Medulla oblongata (tissue), 1 donor: ENCODE data around the gene C19orf25.
A peak's percentile ranks its signal among the peaks of the same experiment; 100 is the strongest.
"Not testable (repeated sequence)": the region's sequence is repeated elsewhere in the genome, so short reads cannot be mapped to it uniquely, and the experiment has no call there.

ENCODE experiments used
- DNase-seq: peaks from one replicate; pipeline ENCODE4 v3.0.0-alpha.2; 2015; ENCODE audit errors: extremely low spot score

C19orf25 gene

DNA sequence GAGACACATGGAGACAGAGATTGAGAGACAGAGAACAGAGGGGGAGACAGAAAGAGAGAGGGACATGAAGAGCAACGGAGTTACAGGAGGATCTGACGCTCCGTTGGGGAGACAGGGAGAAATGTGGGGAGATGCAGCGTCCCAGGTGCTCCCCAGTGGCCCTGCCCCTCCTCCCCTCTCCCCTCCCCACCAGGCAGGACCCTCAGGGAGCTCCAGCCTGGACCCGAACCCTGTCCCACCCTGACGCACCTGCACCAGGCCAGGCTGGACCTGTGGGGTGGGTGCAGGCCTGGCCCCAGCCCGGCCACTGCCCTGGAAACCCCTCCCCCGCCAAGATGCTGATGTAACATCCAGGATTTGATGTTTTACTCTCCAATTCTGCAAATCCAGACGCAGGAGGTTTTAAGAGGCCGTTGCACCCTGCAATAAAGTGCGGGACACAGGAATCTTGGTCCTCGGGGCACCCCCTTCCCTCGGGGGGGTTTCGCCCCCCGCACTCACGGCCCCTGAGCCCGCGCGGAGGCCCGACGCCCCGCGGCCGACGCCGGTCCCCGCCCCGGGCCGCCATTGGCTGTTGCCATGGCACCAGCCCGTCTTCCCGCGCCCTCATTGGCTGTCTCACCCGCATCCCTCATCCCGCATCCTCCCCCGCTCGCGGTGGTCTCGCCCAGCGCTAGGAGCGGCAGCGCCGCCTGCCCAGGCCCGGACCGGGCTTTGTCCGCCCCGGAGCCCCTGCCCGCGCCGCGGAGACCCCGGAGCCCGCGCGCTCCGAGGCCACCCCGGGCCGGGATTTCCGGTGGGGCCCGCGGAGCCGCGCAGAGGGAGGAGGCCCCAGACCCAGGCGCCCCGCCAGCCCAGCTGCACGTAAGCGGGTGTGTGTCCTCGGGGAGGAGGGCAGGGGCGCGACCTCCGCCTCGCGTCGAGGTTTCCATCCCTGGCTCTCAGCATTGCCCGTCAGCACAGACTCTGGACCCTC is 29.3 kb downstream of the C19orf25 start, which contains the start of gene APC2:
Gene APC2, plus strand, starts transcription at position 655 of the 976 bp plus-strand sequence. CDS start 2,881 bp downstream, outside the sequence.
- peak; percentile 89 for DNase-seq

DNA sequence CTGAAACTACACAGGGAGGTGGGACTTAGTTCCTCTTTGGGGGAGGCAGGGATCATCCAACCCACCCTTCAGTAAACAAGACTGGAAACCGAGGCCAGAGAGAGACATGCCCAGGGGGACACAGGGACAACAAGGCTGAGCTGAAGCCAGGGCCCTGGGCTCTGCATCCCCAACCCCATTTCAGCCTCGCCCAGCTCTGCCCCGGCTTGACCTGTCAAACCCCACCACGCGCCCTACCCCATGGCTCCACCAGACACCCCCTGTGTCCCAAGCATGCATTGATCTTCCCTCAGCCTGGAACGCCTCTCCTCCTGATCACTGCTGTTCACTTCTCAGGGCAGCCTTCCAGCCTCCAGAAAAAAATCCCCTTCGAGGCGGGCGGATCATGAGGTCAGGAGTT is 31.1 kb downstream of the C19orf25 start:
- DNase-seq: no peak

DNA sequence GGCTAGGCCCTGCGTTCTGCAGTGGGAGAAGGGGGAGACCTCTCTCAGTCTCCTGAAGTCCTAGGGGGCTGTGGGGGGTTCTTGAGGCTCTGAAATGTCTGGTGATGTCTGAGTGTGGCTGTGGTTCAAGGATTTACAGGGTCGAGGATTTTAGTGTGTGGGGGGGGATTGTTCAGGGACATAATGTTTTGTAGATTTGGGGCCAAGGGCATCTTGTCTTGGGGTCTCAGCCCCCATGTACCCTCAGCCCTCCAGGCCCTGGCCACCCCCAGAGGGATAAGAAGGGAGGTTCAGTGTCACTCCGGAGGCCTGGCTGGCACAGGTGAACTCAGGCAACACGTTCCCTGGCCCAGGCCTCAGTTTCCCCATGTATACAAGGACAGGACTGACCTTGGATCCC is 31.5 kb downstream of the C19orf25 start:
- no peak for DNase-seq

DNA sequence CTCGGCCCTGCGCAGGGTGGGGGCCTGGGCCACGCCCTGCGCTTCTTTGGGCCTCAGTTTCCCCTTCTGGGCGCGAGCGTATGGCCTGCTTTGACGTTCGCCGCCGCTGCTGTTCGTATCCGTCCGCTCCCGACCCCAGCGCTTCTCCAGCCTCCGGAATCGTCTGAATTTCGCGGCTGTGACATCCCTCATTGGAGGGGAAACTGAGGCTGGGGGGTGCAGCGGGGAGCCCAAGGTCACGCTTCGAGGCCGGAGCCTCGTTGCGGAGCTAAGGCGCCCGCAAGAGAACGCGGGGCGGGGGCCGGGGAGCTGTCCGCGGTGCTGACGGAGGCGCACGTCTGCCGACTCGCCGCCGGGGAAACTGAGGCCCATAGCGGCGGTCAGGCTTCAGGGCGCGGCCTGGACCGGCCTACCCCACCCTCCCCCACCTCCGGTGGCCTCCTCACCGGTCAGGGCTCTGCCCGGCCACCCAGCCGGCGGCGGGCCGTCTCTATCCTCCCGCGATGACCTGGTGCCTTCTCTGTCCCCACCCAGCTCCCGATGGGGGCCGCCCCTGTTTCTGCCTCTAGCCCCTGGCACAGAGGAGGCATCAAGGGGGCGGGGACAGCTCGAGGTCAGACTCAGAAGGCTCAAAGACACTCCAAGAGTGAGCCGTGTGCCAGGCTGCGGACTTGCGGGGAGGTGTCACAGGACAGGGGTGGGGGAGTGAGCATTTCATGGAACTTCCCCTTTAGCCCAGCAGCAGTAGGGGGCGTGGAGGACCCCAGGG is 32.1 kb downstream of the C19orf25 start:
- peak; percentile 40 for DNase-seq

DNA sequence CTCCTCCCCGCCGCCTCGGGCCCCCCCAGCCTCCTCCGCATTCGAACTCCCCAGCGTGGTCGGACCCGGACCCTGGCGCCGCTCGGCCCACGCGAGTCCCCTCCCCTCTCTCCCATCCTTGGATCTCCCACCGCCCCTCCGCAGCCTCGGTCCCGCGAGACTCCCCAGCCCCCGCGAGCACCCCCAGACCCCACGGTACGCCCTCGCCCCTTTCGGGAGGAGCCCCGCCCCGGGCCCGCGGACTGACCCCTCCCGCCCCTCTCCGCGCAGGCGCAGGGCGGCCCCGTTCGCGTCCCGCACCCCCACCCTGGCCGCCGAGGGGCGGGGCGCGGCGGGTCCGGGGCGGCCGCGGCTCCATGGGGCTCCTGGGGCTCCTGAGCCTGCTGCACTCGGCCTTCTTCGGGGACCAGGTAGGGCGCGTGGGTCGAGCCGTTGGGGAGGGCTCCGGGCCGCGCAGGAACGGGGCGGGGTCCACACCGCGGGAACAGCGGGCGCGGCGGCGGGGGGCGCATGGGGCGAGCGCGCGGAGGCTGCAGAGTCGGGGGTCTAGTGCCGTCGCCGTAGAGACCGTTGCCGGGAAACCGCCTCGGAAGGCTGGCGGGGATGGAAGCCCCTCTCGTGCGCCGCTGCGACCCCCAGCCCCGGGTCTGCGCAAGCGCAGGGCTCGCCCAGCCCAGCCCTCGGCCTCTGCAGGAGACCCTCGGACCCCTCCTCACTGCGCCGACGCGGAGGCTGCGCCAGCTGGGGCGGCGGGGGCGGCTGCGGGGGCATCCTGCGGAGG is 32.9 kb downstream of the C19orf25 start:
- DNase-seq: peak; percentile 58

DNA sequence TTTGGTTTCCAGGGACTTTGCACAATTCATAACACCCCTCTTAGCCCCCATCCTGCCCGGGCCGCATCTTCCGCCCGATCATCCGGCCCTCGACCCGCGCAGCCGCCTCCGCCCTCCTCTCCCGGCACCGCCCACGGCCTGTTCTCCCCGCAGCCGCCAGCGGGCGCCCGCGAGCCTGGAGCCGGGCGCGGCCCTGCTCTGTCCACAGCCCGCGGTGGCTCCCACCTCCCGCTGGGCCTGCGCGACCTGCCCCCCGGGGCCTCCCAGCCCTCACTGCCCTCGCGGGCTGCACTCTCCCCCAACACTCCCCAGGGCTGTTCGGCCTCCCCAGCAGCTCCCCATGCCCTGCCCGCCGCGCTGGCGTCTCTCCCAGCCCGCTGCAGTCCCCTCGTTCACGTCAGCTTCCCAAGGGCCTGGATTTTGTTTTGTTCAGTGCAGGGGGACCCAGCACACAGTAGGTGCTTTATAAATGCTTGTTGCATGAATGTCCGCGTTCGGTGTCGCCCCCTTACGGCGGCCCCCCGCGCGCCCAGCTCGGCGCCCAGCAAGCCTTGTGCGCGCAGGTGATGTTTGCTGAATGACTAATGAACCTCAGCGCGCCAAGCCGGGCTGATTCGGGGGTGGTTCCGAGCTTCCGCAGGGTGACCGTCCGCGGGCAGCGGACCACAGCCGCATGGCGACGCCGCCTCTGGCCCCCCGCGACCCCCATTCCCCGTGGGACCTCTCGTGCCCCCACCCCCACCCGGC is 33.7 kb downstream of the C19orf25 start:
- peak; percentile 77 for DNase-seq

DNA sequence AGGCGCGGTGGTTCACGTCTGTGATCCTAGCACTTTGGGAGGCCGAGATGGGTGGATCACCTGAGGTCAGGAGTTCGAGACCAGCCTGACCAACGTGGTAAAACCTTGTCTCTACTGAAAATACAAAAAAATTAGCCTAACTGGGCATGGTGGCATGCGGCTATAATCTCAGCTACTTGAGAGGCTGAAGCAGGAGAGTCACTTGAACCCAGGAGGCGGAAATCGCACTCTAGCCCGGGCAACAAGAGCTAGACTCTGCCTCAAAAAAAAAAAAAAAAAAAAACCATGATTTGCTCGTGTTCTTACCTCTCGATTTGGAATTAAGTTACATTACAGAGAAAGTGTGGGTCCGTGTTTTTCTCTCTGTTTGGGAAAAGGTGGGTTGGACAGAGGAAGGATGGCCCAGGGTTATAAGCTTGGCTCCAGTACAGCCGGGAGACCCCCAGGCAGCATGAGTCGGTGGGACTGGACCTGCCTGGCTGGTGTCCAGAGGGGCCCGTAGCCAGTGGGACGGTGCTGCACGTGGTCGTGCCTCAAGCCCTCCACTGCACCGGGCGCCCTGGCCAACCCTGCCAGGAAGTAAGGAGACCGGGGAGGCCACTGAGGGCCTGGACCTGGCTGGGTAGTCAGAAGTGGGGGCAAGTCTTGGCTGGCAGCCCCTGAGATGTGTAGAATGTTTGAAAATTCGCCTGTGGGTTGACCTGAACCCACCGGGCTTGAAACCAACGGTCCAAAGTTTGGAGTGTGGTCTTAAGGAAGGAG is 37.2 kb downstream of the C19orf25 start:
- no peak for DNase-seq

DNA sequence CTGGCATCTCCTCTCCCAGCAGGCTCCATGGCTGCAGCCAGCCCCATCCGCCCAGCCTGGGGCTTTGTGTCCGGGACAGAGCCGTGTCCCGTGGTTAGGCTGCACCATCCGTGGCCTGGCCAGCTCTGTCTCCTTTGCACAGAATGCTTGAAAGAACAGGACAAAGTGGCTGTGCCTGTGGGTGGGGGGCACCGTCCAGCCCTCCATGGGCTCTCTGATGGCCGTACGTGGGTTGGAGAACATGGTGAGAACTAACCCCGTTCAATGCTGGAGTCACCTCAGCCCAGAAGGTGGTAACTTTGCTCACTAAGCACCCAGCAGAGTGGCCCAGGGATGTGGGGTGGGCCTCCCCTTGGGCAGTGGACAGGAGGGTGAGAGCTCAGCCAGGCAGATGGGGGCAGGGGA is 38.0 kb downstream of the C19orf25 start:
- no peak for DNase-seq

DNA sequence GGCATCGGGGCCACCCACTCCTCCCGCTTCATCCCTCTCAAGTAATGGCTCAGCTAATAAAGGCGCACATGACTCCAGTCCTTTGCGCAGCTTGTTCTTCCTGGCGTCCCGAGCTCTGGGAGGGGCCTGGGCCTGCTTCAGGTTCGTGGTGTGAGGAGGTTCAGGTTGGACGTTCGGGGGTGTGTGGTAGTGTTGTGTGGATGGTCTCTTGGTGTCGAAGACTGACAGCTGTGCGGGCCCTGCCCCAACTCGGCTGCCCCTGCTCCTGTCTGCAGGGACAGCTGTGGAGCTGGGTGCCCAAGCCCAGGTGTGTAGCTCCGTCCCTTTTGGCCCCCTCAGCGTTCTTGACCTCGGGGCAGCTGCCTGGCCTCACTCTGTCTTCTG is 38.6 kb downstream of the C19orf25 start:
- no peak for DNase-seq

DNA sequence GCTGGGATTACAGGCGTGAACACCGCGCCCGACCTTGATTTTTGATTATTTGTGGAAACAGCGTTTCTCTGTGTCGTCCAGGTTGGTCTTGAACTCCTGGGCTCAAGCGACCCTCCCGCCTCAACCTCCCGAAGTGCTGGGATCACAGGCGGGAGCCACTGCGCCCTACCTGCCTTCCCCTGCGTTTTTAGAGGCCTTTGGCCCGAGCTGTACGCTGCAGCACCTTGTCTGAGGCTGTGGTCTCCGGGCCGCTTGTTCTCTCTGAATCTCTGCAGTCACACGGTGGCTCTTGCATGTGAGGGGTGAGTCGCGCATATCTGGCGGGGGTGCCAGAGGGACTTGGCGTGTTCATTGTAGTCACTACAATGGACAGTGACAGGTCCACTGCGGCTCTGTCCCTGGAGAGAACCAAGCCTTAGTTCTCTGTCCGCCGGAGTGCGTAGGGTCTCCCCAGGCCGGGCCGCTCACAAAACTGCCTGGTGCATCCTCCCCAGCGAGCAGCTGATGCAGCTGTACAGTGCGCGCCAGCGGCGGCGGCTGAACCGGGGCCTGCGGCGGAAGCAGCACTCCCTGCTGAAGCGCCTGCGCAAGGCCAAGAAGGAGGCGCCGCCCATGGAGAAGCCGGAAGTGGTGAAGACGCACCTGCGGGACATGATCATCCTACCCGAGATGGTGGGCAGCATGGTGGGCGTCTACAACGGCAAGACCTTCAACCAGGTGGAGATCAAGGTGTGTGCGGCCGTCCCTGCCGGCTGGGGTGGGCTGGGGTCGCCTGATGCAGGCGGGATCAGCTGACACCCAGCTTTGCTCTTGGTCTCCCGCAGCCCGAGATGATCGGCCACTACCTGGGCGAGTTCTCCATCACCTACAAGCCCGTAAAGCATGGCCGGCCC is 39.2 kb downstream of the C19orf25 start:
- not testable (repeated sequence) for DNase-seq

DNA sequence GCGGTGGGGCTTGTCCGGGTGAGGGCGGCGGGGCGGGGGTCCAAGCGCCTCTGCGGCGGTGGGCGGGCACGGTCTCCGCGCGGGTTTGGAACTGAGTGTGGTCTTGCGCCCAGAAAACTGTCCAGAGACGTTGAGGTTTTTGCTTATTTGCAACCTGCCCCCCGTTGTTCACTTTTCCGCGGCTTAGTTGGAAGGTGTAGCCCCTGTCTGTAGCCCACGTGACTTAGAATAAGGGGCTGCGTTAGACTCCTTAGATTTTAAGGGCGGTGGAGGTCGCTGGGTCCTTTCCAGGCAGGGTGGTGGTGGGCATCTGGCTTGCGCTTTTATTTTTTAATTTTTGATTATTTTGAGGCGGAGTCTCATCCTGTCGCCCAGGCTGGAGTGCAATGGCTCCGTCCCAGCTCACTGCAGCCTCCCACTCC is 40.1 kb downstream of the C19orf25 start:
- no peak for DNase-seq

DNA sequence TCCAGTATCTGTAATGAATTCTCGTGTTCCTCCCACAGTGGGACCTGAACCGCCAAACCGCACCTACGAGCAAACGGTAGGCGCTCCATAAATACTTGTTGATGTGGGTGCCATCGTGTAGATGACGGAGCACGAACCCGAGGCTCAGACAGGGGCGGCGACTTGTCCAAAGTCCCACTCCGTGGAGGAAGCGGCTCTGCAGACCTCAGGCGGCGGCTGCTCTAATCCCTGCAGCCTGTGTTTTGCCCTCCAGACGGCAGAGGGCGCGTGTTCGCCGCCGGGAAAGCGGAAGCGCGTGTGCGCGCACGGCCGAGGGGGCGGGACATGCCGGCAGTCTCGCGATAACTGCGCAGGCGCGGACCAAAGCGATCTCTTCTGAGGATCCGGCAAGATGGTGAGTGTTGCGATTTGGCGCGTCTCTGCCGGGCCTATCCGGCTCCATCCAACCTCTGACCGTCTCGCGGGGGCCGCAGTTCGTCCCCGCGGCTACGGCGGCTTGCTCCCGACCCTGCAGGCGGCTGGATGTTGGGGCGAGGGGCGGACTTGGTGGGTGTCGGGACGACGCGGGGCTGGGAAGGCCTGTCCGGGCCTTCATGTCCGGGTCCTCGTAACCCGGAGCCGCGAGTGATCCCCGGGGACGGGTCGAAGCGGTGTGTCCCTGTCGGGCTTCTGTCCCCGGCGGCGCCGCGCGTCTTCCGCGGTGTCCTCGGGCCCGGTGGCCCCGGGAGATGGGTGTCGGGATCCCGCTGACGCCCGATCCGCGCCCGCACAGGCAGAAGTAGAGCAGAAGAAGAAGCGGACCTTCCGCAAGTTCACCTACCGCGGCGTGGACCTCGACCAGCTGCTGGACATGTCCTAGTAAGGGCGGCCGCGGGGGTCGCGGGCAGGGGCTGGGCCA is 40.7 kb downstream of the C19orf25 start, which contains the start of gene RPS15:
Gene RPS15, plus strand, starts transcription at position 362 of the 898 bp plus-strand sequence. Its CDS starts 30 bp downstream, at position 392.
- DNase-seq: peak; percentile 94

DNA sequence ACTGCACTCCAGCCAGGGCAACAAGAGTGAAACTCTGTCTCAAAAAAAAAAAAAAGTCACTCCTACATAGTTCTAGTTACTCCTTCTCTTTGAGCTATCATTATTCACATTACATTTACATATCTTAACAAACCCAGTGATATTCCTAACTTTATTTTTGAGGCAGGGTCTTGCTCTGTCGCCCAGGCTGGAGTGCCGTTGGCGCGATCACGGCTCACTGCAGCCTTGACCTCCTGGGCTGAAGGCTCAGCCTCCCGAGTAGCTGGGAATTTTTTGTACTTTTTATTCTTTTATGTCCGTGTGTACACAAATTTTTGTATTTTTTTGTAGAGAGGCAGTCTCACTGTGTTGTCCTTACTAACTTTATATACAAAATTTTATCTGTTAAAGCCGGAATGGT is 41.4 kb downstream of the C19orf25 start:
- no peak for DNase-seq

DNA sequence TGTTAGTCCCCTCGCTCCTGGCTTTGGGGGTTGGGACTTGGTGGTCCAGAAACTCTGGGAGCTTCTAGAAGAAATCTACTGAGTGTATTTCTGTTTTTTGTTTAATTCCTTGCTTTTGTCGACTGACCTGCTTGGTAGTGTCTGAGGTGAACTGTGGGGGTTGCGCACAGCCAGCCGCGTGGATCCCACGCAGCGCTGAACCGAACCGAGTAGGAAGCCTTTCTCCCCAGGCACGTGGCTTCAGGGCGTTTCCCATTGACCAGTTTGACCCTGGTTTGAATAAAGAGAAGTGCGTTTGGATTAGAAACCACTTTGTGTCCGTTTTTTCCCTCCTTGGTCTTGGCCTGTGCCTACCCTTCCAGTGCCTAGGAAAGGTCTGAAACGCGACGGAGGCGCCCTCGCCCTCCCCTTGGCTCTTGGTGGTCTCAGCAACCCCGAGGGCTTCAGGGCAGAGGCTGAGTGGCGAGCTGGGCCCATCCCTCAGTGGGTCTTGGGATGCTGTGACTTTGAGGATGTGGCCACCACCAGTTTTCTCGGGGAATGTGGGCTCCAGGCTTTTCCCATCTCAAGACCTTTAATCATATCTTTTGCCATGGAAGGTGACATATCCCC is 43.5 kb downstream of the C19orf25 start:
- no peak for DNase-seq

DNA sequence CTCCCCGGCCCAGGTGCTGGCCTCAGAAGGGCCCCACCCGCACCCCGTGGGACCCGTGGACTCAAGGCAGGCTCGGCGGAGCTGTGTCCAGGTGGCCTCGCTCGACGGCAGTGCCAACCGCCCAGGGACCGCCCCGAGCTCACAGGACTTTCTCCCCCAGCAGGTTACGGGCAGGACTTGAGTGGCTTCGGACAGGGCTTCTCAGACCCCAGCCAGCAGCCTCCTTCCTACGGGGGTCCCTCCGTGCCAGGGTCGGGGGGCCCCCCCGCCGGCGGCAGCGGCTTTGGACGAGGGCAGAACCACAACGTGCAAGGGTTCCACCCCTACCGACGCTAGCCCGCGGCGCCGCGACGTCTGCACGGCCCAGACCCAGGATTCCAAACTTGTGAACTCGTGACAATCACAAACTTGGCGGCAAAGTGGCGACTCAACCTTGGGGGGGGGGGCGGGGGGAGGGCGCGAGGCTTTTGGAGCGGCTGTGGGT is 44.4 kb downstream of the C19orf25 start:
- no peak for DNase-seq

DNA sequence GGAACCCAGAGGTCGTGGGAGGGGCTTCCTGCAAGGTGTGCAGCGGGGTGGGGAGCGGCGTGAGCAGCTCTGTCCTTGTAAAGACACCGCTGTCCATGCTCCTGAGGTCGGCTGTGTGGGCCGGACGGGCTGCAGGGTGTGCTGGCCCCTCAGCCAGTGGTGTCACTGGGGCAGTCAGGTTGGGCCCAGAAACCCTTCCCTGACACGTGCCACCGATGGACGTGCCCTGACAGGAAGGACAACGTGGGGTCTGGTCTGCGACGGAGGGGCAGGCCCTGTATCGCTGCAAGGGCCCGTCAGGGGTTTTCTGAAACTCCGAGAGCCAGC is 45.0 kb downstream of the C19orf25 start:
- no peak for DNase-seq
